Ammon's horn (tissue), 1 donor: ENCODE measurements around the gene TWF2.

Experiments used
- DNase-seq: peaks from one replicate; pipeline ENCODE4 v3.0.0-alpha.2; 2016; ENCODE audit warnings: low spot score

Gene TWF2

GRCh38 chr3:52257911-52258310 is 19.0 kb upstream of the TWF2 start:
- DNase-seq: no peak

GRCh38 chr3:52256622-52257021 is 17.7 kb upstream of the TWF2 start:
- no peak for DNase-seq

- DNase-seq: no peak
Observed at GRCh38 chr3:52256159-52256558, 17.2 kb upstream of the TWF2 start.

- DNase-seq: no peak
Observed at GRCh38 chr3:52254608-52255007, 15.7 kb upstream of the TWF2 start.

GRCh38 chr3:52253314-52254304 is 14.7 kb upstream of the TWF2 start:
- peak; percentile 92 for DNase-seq

GRCh38 chr3:52250122-52250521 is 11.2 kb upstream of the TWF2 start:
- DNase-seq: no peak

GRCh38 chr3:52249683-52250082 is 10.7 kb upstream of the TWF2 start:
- no peak for DNase-seq

GRCh38 chr3:52248816-52249547 is 10.0 kb upstream of the TWF2 start:
- DNase-seq: peak; percentile 50

- no peak for DNase-seq
Observed at GRCh38 chr3:52248165-52248541, 9.2 kb upstream of the TWF2 start.

GRCh38 chr3:52247409-52248164 is 8.6 kb upstream of the TWF2 start:
- no peak for DNase-seq

GRCh38 chr3:52246728-52247408 is 7.9 kb upstream of the TWF2 start:
- no peak for DNase-seq

GRCh38 chr3:52246264-52246620 is 7.3 kb upstream of the TWF2 start:
- no peak for DNase-seq

- DNase-seq: no peak
Observed at GRCh38 chr3:52245322-52246263, 6.6 kb upstream of the TWF2 start, which contains the start of gene PPM1M. Gene PPM1M (plus strand): TSS chr3:52245759. CDS start chr3:52245825, 66 bp downstream.

- DNase-seq: peak; percentile 66
Observed at GRCh38 chr3:52243791-52244628, 5.1 kb upstream of the TWF2 start.

- no peak for DNase-seq
Observed at GRCh38 chr3:52242039-52242438, 3.1 kb upstream of the TWF2 start.

GRCh38 chr3:52240886-52241370 is 2.0 kb upstream of the TWF2 start:
- DNase-seq: no peak

- DNase-seq: peak; percentile 54
Observed at GRCh38 chr3:52240059-52240885, 1.3 kb upstream of the TWF2 start.

- no peak for DNase-seq
Observed at GRCh38 chr3:52238193-52238760, 681 bp downstream of the TWF2 start.
